Activated CD4-positive, alpha-beta memory T cell treated with anti-CD3 and anti-CD28 coated beads, Interleukin-2, amount 10 ng/mL, durations not matched to agents 7 days and 5 days (primary cell): ENCODE results near the gene SETBP1. TPM values are rescaled to one million over a fixed set of nuclear protein-coding genes. Genes with fewer than 3 reads are reported as not detected.
A peak's percentile ranks its signal among the peaks of the same experiment; 100 is the strongest.
"Not testable (repeated sequence)": the region's sequence is repeated elsewhere in the genome, so short reads cannot be mapped to it uniquely, and the experiment has no call there.

Experiments used
- CTCF ChIA-PET: fragments of 350-600 bp; sonication (Branson Sonifier 250); formaldehyde crosslinking; loops from one replicate; lab custom pipeline; 2021; ENCODE audit warnings: antibody characterized with exemption, inconsistent platforms; lab: Charles Lee
- POLR2A ChIA-PET: fragments of 350-600 bp; sonication (Branson Sonifier 250); formaldehyde crosslinking; loops from one replicate; lab custom pipeline; 2021; ENCODE audit warnings: antibody characterized with exemption; lab: Charles Lee
- DNase-seq: peaks from one replicate; pipeline ENCODE4 v3.0.0-alpha.2; 2020
- H3K27ac Mint-ChIP-seq: one replicate; pipeline ENCODE4 v1.8.0; 2021; ENCODE audit warnings: mild to moderate bottlenecking, mixed read lengths
- H3K27me3 Mint-ChIP-seq: one replicate; pipeline ENCODE4 v1.8.0; 2021; ENCODE audit warnings: mixed read lengths
- H3K36me3 Mint-ChIP-seq: one replicate; pipeline ENCODE4 v1.8.0; 2021; ENCODE audit warnings: low read depth, mixed read lengths
- H3K4me1 Mint-ChIP-seq: one replicate; pipeline ENCODE4 v1.8.0; 2021; ENCODE audit warnings: mixed read lengths
- H3K4me3 Mint-ChIP-seq: one replicate; pipeline ENCODE4 v1.8.0; 2021; ENCODE audit warnings: mild to moderate bottlenecking, mixed read lengths
- H3K9me3 Mint-ChIP-seq: one replicate; pipeline ENCODE4 v1.8.0; 2021; ENCODE audit warnings: mixed read lengths
- total RNA-seq, 2 experiments: library from RNA; stranded (reverse); gene quantifications; one replicate each; pipeline ENCODE4 v1.2.3, GENCODE V29; 2021

The SETBP1 gene
- total RNA-seq, 2 experiments from 2014 or later: 15.8 to 18.2 TPM

DNA sequence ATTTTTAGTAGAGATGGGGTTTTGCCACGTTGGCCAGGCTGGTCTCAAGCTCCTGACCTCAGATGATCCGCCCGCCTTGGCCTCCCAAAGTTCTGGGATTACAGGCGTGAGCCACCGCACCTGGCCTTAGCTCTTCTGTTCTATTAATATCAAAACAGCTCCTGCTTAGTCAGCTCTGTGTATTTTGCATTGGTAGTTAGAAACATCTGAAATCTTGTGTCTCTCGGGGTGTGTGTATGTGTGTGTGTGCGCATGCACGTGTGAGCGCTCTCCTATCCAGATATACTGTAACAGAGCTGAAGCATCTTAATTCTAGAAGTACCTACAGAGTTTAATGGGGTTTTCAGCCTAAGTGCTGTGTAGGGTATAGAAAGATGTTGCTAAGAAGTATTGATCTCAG, 33.7 kb downstream of the SETBP1 start:
- no peak overlapping the region for H3K27ac Mint-ChIP-seq
- no peak overlapping the region for H3K4me3 Mint-ChIP-seq
- CTCF ChIA-PET: interaction anchor here (1.1 kb wide), 1 partner anchor 12 kb away, joined by 3 read pairs; no protein-coding TSS in a partner anchor
- peaks cover 56% of the 10 kb centered on the region for H3K36me3 Mint-ChIP-seq
- POLR2A ChIA-PET: interaction anchor here (5.3 kb wide), 1 partner anchor 11 kb away, joined by 81 read pairs; no protein-coding TSS in a partner anchor
- H3K9me3 Mint-ChIP-seq: no peaks in the 10 kb centered on the region
- DNase-seq: no peak
- peaks cover 82% of the 10 kb centered on the region for H3K4me1 Mint-ChIP-seq
- H3K27me3 Mint-ChIP-seq: peaks cover 10% of the 10 kb centered on the region

DNA sequence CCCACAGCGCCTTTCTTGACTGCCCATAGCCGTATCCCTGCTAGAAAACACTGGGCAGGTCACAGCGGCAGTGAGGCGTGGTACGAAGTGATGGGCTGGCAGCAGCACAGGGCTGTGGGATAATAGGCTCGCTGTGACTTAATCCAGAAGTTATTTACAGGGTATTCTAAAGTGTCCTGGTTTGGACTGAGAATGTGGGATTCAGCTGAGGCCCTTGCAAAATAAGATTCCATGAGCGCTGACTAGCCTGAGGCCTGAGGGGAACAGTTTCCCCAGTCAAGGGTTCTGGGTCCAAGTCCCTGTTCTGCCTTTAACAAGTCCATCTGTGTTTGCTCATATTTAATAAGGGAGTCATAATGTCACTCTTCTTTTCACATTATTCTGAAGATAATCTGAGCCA, 34.6 kb downstream of the SETBP1 start:
- Mint-ChIP-seq H3K36me3 (peaks cover 61% of the 10 kb centered on the region), H3K27ac (no peak overlapping the region), H3K4me1 (peaks cover 79% of the 10 kb centered on the region), H3K9me3 (no peaks in the 10 kb centered on the region), H3K4me3 (no peak overlapping the region), H3K27me3 (peaks cover 10% of the 10 kb centered on the region)
- ChIA-PET POLR2A (interaction anchor here (5.3 kb wide), 1 partner anchor 10 kb away, joined by 81 read pairs; no protein-coding TSS in a partner anchor), CTCF (interaction anchor here (1.1 kb wide), 1 partner anchor 11 kb away, joined by 3 read pairs; no protein-coding TSS in a partner anchor)
- no peak for DNase-seq

DNA sequence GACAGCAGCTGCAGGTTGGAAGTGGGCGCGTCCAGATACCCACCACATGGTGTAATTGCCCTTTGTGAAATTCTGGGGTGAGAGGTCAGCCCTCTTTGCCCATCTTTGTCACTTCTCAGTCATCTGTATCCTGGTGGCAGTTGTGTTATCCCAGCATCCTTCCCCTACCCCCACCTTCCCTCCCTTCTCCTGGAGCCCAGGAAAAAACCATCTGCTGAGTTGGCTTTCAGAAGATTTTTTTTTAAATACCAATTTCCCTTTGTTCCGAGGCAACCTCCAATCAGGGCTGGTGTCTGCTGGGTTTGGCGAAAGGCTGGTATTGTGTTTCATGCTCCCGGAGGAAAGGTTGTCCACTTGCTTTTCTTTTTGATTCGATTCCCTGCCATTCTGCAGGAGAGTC, 35.2 kb downstream of the SETBP1 start:
- Mint-ChIP-seq H3K4me1 (peaks cover 76% of the 10 kb centered on the region), H3K4me3 (no peak overlapping the region), H3K36me3 (peaks cover 61% of the 10 kb centered on the region), H3K27me3 (peaks cover 10% of the 10 kb centered on the region), H3K9me3 (no peaks in the 10 kb centered on the region), H3K27ac (no peak overlapping the region)
- no peak for DNase-seq
- ChIA-PET CTCF (no interaction called here), POLR2A (interaction anchor here (1.3 to 5.3 kb wide), 3 partner anchors 10 to 37 kb away, joined by 3 to 81 read pairs (median 8); no protein-coding TSS in a partner anchor)

DNA sequence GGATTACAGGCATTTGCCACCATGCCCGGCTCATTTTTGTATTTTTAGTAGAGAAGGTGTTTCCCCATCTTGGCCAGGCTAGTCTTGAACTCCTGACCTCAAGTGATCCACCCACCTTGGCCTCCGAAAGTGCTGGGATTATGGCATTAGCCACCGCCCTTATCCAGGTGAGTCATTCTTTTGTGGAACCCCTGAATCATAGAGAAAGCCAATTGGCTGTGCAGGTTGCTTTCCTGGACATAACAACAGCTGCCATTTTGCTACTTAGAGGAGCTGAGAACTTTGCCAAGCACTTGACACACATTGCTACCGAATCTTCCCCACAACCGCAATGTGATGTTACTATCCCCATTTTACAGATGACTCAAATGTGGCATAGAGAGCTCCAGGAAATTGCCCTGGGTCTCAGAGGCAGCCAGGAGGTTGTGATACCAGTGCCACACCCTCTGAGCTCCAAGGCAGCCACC, 36.0 kb downstream of the SETBP1 start:
- Mint-ChIP-seq H3K27me3 (peaks cover 10% of the 10 kb centered on the region), H3K27ac (peak overlapping the region; percentile 75), H3K4me1 (peaks cover 77% of the 10 kb centered on the region), H3K9me3 (no peaks in the 10 kb centered on the region), H3K36me3 (peaks cover 63% of the 10 kb centered on the region), H3K4me3 (no peak overlapping the region)
- DNase-seq: peak; percentile 73
- POLR2A ChIA-PET: interaction anchor here (1.3 to 5.3 kb wide), 7 partner anchors 9 to 38 kb away, joined by 3 to 81 read pairs (median 8); partner anchors contain the start of gene SETBP1
- CTCF ChIA-PET: interaction anchor here (1.0 to 1.3 kb wide), 2 partner anchors 9 to 38 kb away, joined by 4 to 8 read pairs; no protein-coding TSS in a partner anchor

DNA sequence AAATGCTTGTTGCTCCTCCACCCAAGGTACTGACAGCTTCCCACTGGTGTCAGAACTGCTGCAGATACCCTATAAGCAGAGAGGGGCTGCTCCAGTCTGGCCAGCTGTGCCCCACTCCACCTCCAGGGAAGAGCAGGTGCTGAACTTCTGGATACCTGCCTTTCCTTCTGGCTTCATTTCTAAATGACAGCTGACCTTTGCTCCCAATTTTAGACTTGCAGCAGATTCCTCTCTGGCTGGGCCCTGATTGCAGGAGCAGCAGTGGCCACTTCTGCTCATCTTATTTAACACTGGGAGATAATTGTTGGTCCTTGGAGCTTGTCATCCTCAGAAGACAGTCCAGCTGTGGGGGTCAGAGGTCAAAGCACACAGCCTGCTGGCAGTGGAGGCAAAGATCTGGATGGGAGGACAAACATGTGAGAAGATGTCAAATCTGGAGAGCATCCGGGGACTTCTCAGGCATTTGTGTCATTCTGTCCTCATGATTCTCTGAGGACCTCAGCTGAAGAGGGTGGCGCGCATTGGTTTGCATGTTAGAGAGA, 38.9 kb downstream of the SETBP1 start:
- peaks cover 9% of the 10 kb centered on the region for H3K27me3 Mint-ChIP-seq
- peaks cover 88% of the 10 kb centered on the region for H3K4me1 Mint-ChIP-seq
- ChIA-PET CTCF (interaction anchor here (1.0 to 1.2 kb wide), 2 partner anchors 14 to 37 kb away, joined by 3 read pairs; no protein-coding TSS in a partner anchor), POLR2A (interaction anchor here (1.3 to 1.5 kb wide), 2 partner anchors 9 to 40 kb away, joined by 3 read pairs; no protein-coding TSS in a partner anchor)
- H3K4me3 Mint-ChIP-seq: no peak overlapping the region
- peaks cover 51% of the 10 kb centered on the region for H3K36me3 Mint-ChIP-seq
- DNase-seq: no peak
- no peaks in the 10 kb centered on the region for H3K9me3 Mint-ChIP-seq
- no peak overlapping the region for H3K27ac Mint-ChIP-seq

DNA sequence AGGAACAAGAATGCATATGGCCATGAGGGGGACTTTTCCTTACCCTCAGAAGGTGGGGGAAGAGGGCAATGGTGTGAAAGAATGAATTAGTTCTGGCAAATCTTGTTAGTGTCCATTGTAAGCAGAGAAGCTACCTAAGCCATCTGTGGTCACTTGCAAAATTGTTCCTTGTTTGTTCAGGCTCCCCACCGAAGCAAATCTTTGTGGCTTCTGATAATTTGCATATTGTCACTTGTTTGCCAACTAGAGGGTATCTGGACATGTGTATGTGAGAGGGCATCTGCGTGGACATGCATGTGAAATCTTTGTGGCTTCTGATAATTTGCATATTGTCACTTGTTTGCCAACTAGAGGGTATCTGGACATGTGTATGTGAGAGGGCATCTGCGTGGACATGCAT, 41.1 kb downstream of the SETBP1 start:
- H3K9me3 Mint-ChIP-seq, DNase-seq, H3K27me3 Mint-ChIP-seq, H3K4me3 Mint-ChIP-seq, H3K27ac Mint-ChIP-seq, POLR2A ChIA-PET: not testable (repeated sequence)
- CTCF ChIA-PET: interaction anchor here (0.7 kb wide), 1 partner anchor 434 kb away, joined by 3 read pairs; no protein-coding TSS in a partner anchor
- H3K4me1 Mint-ChIP-seq: peaks cover 90% of the 10 kb centered on the region
- peaks cover 42% of the 10 kb centered on the region for H3K36me3 Mint-ChIP-seq

DNA sequence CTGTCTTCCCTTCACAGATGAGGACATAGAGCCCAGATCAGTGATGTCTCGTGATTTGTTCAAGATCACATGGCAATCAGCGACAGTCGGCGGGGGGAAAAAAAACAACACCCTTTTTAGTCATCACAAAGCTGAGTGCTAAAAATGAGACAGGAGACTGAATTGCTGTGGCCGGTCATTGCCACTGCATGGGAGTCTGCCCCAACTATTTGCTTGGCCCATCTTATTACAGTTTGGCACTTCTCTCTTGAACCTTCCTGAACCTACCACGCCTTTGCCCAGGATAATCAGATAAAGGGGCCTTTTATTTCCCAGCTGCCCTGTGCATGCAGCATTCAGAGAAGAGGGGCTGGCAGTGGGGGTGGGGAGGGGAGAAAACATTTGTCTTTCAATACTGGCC, 42.7 kb downstream of the SETBP1 start:
- Mint-ChIP-seq H3K27ac (no peak overlapping the region), H3K9me3 (no peaks in the 10 kb centered on the region), H3K27me3 (peaks cover 6% of the 10 kb centered on the region), H3K4me3 (no peak overlapping the region), H3K36me3 (peaks cover 43% of the 10 kb centered on the region), H3K4me1 (peaks cover 90% of the 10 kb centered on the region)
- ChIA-PET CTCF (interaction anchor here (2.2 kb wide), 1 partner anchor 43 kb away, joined by 8 read pairs; the partner anchor contains the start of gene SETBP1), POLR2A (interaction anchor here (1.1 to 4.2 kb wide), 5 partner anchors 9 to 44 kb away, joined by 3 to 53 read pairs (median 6); partner anchors contain the start of gene SETBP1)
- DNase-seq: no peak

DNA sequence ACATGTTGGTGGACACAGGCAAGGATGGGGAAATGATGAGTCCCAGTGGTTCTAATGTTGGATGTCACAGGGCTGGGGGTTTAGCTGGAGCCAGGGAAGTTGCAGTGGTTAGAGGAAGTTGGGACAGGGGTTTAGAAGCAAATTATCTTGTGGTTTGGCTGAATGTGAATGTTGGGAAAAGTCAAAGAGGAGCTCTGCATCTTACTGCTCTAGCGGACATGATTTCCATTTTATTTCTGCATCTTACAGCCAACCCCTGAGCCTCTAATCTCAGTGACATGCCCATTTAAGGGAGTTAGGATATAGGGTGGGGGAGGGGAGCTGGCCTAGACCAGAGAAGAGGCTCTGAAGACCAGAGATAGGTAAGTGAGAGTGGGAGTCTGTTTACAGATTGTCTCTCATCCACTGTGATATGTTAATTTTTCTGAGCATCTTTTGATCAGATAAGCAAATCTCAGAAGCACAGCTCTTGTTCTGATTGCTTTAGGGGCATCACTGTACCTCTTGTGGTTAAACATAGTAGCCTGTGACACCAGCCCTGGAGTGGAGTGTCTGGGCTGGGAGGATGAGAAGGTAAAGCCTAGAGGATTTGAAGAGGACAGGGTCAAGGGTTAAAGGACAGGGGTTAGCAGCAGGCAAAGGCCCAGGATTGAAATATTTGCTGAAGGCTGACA, 43.6 kb downstream of the SETBP1 start:
- H3K27ac Mint-ChIP-seq: peak overlapping the region; percentile 88
- DNase-seq: peak; percentile 36
- H3K36me3 Mint-ChIP-seq: peaks cover 45% of the 10 kb centered on the region
- peaks cover 90% of the 10 kb centered on the region for H3K4me1 Mint-ChIP-seq
- H3K9me3 Mint-ChIP-seq: no peaks in the 10 kb centered on the region
- H3K4me3 Mint-ChIP-seq: peak overlapping the region; percentile 36
- peaks cover 2% of the 10 kb centered on the region for H3K27me3 Mint-ChIP-seq
- POLR2A ChIA-PET: interaction anchor here (1.0 to 4.2 kb wide), 9 partner anchors 8 to 73 kb away, joined by 3 to 81 read pairs (median 5); partner anchors contain the start of gene SETBP1
- CTCF ChIA-PET: interaction anchor here (1.0 to 2.2 kb wide), 2 partner anchors 44 to 46 kb away, joined by 3 to 8 read pairs; partner anchors contain the start of gene SETBP1

DNA sequence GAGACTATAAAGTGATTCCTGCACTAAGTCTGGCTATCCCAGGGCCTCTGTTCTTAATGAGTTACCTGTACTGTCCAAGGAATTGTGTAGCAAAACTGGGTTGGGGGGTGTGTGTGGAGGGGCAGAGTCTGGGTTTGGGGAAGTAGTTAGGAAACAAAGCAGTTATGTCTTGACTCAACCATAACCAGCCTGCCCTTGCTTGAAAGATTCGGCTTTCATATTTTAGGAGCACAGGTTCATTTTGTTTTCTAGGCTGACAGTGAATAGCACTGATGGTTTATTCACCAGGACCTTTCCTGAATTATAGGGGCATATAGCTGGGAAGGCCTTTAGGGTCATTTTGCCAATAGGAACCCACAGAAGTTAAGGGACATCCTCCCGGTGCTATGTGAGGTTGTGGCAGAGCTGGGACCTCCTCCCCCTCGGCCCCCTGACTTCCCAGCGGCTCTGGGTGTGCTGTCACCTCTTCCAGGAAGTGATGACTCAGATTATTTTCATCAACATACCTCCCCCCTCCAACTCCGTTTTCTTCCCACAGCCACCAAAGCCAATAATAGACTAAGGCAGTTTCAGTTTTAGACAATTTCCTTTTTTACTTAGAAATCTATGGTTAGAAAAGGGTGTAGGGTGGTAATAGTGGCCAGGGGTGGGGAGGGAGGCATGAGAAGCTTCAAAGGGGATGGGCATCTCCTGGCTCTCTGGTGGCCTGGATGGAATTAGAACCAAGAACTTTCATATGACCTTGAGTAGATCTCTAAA, 44.8 kb downstream of the SETBP1 start:
- CTCF ChIA-PET: interaction anchor here (1.1 to 1.4 kb wide), 3 partner anchors 9 to 46 kb away, joined by 3 to 8 read pairs (median 4); no protein-coding TSS in a partner anchor
- peaks cover under 1% of the 10 kb centered on the region for H3K9me3 Mint-ChIP-seq
- peak; percentile 80 for DNase-seq
- H3K4me3 Mint-ChIP-seq: peak overlapping the region; percentile 33
- peaks cover 95% of the 10 kb centered on the region for H3K4me1 Mint-ChIP-seq
- H3K27ac Mint-ChIP-seq: peak overlapping the region; percentile 88
- H3K36me3 Mint-ChIP-seq: peaks cover 48% of the 10 kb centered on the region
- POLR2A ChIA-PET: interaction anchor here (0.8 to 4.2 kb wide), 13 partner anchors 7 to 113 kb away, joined by 3 to 81 read pairs (median 4); partner anchors contain the start of gene SETBP1
- H3K27me3 Mint-ChIP-seq: peaks cover 2% of the 10 kb centered on the region

DNA sequence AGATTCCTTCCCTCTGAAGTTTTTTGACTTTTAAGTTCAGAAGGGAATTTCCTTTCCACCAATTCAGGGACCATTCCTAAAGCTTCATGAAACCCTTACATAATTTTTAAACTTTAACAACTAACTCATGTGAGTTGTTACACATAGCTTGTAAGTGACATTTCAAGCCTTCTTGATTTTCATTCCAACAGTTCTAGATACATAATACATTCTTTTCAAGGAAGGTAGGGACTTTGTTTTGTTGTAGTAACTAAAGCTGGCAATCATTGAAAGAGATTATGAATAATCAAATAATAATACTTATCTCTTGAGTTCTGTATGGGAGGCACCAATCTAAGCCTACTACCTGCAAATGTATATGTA, 45.4 kb downstream of the SETBP1 start:
- H3K27ac Mint-ChIP-seq: peak overlapping the region; percentile 88
- peak overlapping the region; percentile 33 for H3K4me3 Mint-ChIP-seq
- CTCF ChIA-PET: interaction anchor here (1.1 to 1.4 kb wide), 3 partner anchors 9 to 47 kb away, joined by 3 to 8 read pairs (median 4); no protein-coding TSS in a partner anchor
- H3K4me1 Mint-ChIP-seq: peaks cover 99% of the 10 kb centered on the region
- peaks cover 2% of the 10 kb centered on the region for H3K9me3 Mint-ChIP-seq
- peaks cover 52% of the 10 kb centered on the region for H3K36me3 Mint-ChIP-seq
- DNase-seq: no peak
- H3K27me3 Mint-ChIP-seq: peaks cover 2% of the 10 kb centered on the region
- POLR2A ChIA-PET: interaction anchor here (0.8 to 4.2 kb wide), 9 partner anchors 8 to 112 kb away, joined by 3 to 81 read pairs (median 5); partner anchors contain the start of gene SETBP1

DNA sequence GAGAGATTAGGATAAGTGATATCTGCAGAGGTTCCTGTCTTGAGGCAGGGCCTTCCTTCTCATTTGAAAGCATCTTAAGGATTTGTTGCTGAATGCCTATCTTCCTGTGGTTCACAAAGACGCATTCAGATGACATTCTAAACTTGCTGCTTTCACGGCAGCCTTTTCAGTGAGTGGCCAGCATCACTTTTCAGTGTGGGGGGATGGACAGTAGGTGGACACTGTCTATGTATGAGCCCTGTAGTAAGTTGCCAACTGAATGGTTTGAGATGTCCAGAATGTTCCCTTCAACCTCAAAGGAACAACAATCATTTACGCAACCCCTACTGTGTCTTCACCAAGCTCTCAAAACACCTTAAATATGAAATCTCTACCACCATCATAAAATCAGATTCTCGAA, 46.6 kb downstream of the SETBP1 start:
- CTCF ChIA-PET: no interaction called here
- H3K9me3 Mint-ChIP-seq: peaks cover 2% of the 10 kb centered on the region
- no peak overlapping the region for H3K4me3 Mint-ChIP-seq

More for the DNA sequence above, 46.6 kb downstream of the SETBP1 start:
- POLR2A ChIA-PET: interaction anchor here (2.7 to 3.9 kb wide), 3 partner anchors 10 to 32 kb away, joined by 11 to 81 read pairs (median 20); no protein-coding TSS in a partner anchor
- no peak for DNase-seq
- Mint-ChIP-seq H3K4me1 (peaks cover 100% of the 10 kb centered on the region), H3K36me3 (peaks cover 60% of the 10 kb centered on the region), H3K27me3 (peaks cover 9% of the 10 kb centered on the region), H3K27ac (peak overlapping the region; percentile 48)
